Activated naive CD4-positive, alpha-beta T cell treated with anti-CD3 and anti-CD28 coated beads, Interleukin-2, amount 10 ng/mL, durations not matched to agents 7 days and 5 days (primary cell): Measurements from ENCODE around the gene GMDS.

Source experiments
- CTCF ChIA-PET: fragments of 350-600 bp; sonication (Branson Sonifier 250); formaldehyde crosslinking; loops from one replicate; lab custom pipeline; 2021; ENCODE audit warnings: antibody characterized with exemption; lab: Charles Lee
- DNase-seq: peaks from one replicate; pipeline ENCODE4 v3.0.0-alpha.2; 2020
- H3K27ac Mint-ChIP-seq: one replicate; pipeline ENCODE4 v1.8.0; 2021; ENCODE audit warnings: mild to moderate bottlenecking, moderate library complexity, mixed read lengths
- H3K27me3 Mint-ChIP-seq: one replicate; pipeline ENCODE4 v1.8.0; 2021; ENCODE audit warnings: mild to moderate bottlenecking, mixed read lengths
- H3K36me3 Mint-ChIP-seq: one replicate; pipeline ENCODE4 v1.8.0; 2021; ENCODE audit warnings: mixed read lengths
- H3K4me1 Mint-ChIP-seq: one replicate; pipeline ENCODE4 v1.8.0; 2021; ENCODE audit warnings: mixed read lengths
- H3K4me3 Mint-ChIP-seq: one replicate; pipeline ENCODE4 v1.8.0; 2021; ENCODE audit warnings: mild to moderate bottlenecking, moderate library complexity, mixed read lengths
- H3K9me3 Mint-ChIP-seq: one replicate; pipeline ENCODE4 v1.8.0; 2021; ENCODE audit warnings: mixed read lengths

Gene GMDS

GRCh38 chr6:2245103-2245876 is at the start of gene GMDS:
Gene GMDS (minus strand): TSS chr6:2245605.
- peak; percentile 86 for DNase-seq
- Mint-ChIP-seq H3K4me1 (peaks cover 44% of the 10 kb centered on the region), H3K9me3 (no peaks in the 10 kb centered on the region), H3K27me3 (no peaks in the 10 kb centered on the region), H3K27ac (peak within 1 kb of the TSS; percentile 94), H3K4me3 (peak within 1 kb of the TSS; percentile 87), H3K36me3 (peaks cover 19% of the 10 kb centered on the region)
- CTCF ChIA-PET = no interaction called here

GRCh38 chr6:2285510-2285909 is 40.1 kb upstream of the GMDS start:
- CTCF ChIA-PET = no interaction called here
- Mint-ChIP-seq H3K4me3 (no peak overlapping the region), H3K9me3 (peaks cover 55% of the 10 kb centered on the region), H3K4me1 (no peaks in the 10 kb centered on the region), H3K27me3 (no peaks in the 10 kb centered on the region), H3K27ac (no peak overlapping the region), H3K36me3 (peaks cover 25% of the 10 kb centered on the region)
- DNase-seq = no peak

GRCh38 chr6:2275892-2276242 is 30.5 kb upstream of the GMDS start:
- Mint-ChIP-seq H3K4me3 (no peak overlapping the region), H3K27ac (no peak overlapping the region), H3K27me3 (no peaks in the 10 kb centered on the region), H3K9me3 (peaks cover 22% of the 10 kb centered on the region), H3K36me3 (peaks cover 44% of the 10 kb centered on the region), H3K4me1 (no peaks in the 10 kb centered on the region)
- DNase-seq = no peak
- CTCF ChIA-PET = no interaction called here

- no peaks in the 10 kb centered on the region for H3K27me3 Mint-ChIP-seq
- no peaks in the 10 kb centered on the region for H3K4me1 Mint-ChIP-seq
- CTCF ChIA-PET = no interaction called here
- H3K36me3 Mint-ChIP-seq = peaks cover 45% of the 10 kb centered on the region
- no peak for DNase-seq
- peaks cover 17% of the 10 kb centered on the region for H3K9me3 Mint-ChIP-seq
- no peak overlapping the region for H3K27ac Mint-ChIP-seq
- H3K4me3 Mint-ChIP-seq = no peak overlapping the region
Observed at GRCh38 chr6:2274981-2275891, 29.8 kb upstream of the GMDS start.

- Mint-ChIP-seq H3K4me1 (no peaks in the 10 kb centered on the region), H3K4me3 (no peak overlapping the region), H3K9me3 (no peaks in the 10 kb centered on the region), H3K27ac (no peak overlapping the region), H3K36me3 (peaks cover 43% of the 10 kb centered on the region), H3K27me3 (no peaks in the 10 kb centered on the region)
- CTCF ChIA-PET = no interaction called here
- no peak for DNase-seq
Observed at GRCh38 chr6:2272696-2273095, 27.3 kb upstream of the GMDS start.

GRCh38 chr6:2270054-2270453 is 24.6 kb upstream of the GMDS start:
- H3K27ac Mint-ChIP-seq = no peak overlapping the region
- H3K9me3 Mint-ChIP-seq = no peaks in the 10 kb centered on the region
- no peak overlapping the region for H3K4me3 Mint-ChIP-seq
- CTCF ChIA-PET = no interaction called here
- peaks cover 45% of the 10 kb centered on the region for H3K36me3 Mint-ChIP-seq
- no peak for DNase-seq
- H3K27me3 Mint-ChIP-seq = no peaks in the 10 kb centered on the region
- H3K4me1 Mint-ChIP-seq = no peaks in the 10 kb centered on the region

GRCh38 chr6:2266841-2267240 is 21.4 kb upstream of the GMDS start:
- H3K9me3 Mint-ChIP-seq = no peaks in the 10 kb centered on the region
- no peaks in the 10 kb centered on the region for H3K27me3 Mint-ChIP-seq
- peaks cover 31% of the 10 kb centered on the region for H3K36me3 Mint-ChIP-seq
- CTCF ChIA-PET = no interaction called here
- no peak overlapping the region for H3K4me3 Mint-ChIP-seq
- DNase-seq = no peak
- no peaks in the 10 kb centered on the region for H3K4me1 Mint-ChIP-seq
- no peak overlapping the region for H3K27ac Mint-ChIP-seq

- CTCF ChIA-PET = no interaction called here
- no peaks in the 10 kb centered on the region for H3K4me1 Mint-ChIP-seq
- no peak for DNase-seq
- no peak overlapping the region for H3K27ac Mint-ChIP-seq
- H3K27me3 Mint-ChIP-seq = no peaks in the 10 kb centered on the region
- no peak overlapping the region for H3K4me3 Mint-ChIP-seq
- peaks cover 31% of the 10 kb centered on the region for H3K36me3 Mint-ChIP-seq
- H3K9me3 Mint-ChIP-seq = no peaks in the 10 kb centered on the region
Observed at GRCh38 chr6:2266031-2266795, 20.8 kb upstream of the GMDS start.

- Mint-ChIP-seq H3K36me3 (peaks cover 19% of the 10 kb centered on the region), H3K27ac (no peak overlapping the region), H3K4me3 (no peak overlapping the region), H3K9me3 (no peaks in the 10 kb centered on the region), H3K4me1 (no peaks in the 10 kb centered on the region), H3K27me3 (no peaks in the 10 kb centered on the region)
- CTCF ChIA-PET = no interaction called here
- no peak for DNase-seq
Observed at GRCh38 chr6:2264932-2265331, 19.5 kb upstream of the GMDS start.

GRCh38 chr6:2263896-2264295 is 18.5 kb upstream of the GMDS start:
- H3K36me3 Mint-ChIP-seq = peaks cover 19% of the 10 kb centered on the region
- H3K9me3 Mint-ChIP-seq = no peaks in the 10 kb centered on the region
- H3K27me3 Mint-ChIP-seq = no peaks in the 10 kb centered on the region
- no peak for DNase-seq
- CTCF ChIA-PET = no interaction called here
- no peak overlapping the region for H3K27ac Mint-ChIP-seq
- H3K4me3 Mint-ChIP-seq = no peak overlapping the region
- H3K4me1 Mint-ChIP-seq = no peaks in the 10 kb centered on the region

- H3K27me3 Mint-ChIP-seq = no peaks in the 10 kb centered on the region
- peaks cover 33% of the 10 kb centered on the region for H3K36me3 Mint-ChIP-seq
- CTCF ChIA-PET = no interaction called here
Observed at GRCh38 chr6:2259574-2259973, 14.2 kb upstream of the GMDS start.

GRCh38 chr6:2259002-2259494 is 13.6 kb upstream of the GMDS start:
- Mint-ChIP-seq H3K27ac (no peak overlapping the region), H3K36me3 (peaks cover 32% of the 10 kb centered on the region)

More at GRCh38 chr6:2259574-2259973, 14.2 kb upstream of the GMDS start:
- no peak for DNase-seq
- no peak overlapping the region for H3K27ac Mint-ChIP-seq
- H3K9me3 Mint-ChIP-seq = no peaks in the 10 kb centered on the region
- H3K4me3 Mint-ChIP-seq = no peak overlapping the region
- no peaks in the 10 kb centered on the region for H3K4me1 Mint-ChIP-seq

GRCh38 chr6:2258112-2258511 is 12.7 kb upstream of the GMDS start:
- no peak overlapping the region for H3K4me3 Mint-ChIP-seq
- no peaks in the 10 kb centered on the region for H3K9me3 Mint-ChIP-seq
- H3K27ac Mint-ChIP-seq = no peak overlapping the region
- H3K4me1 Mint-ChIP-seq = no peaks in the 10 kb centered on the region
- DNase-seq = no peak
- H3K36me3 Mint-ChIP-seq = peaks cover 39% of the 10 kb centered on the region
- CTCF ChIA-PET = no interaction called here
- no peaks in the 10 kb centered on the region for H3K27me3 Mint-ChIP-seq

More at GRCh38 chr6:2259002-2259494, 13.6 kb upstream of the GMDS start:
- CTCF ChIA-PET = no interaction called here
- no peak overlapping the region for H3K4me3 Mint-ChIP-seq
- no peaks in the 10 kb centered on the region for H3K9me3 Mint-ChIP-seq
- no peaks in the 10 kb centered on the region for H3K27me3 Mint-ChIP-seq
- no peak for DNase-seq
- H3K4me1 Mint-ChIP-seq = no peaks in the 10 kb centered on the region

GRCh38 chr6:2257363-2257762 is 12.0 kb upstream of the GMDS start:
- Mint-ChIP-seq H3K9me3 (no peaks in the 10 kb centered on the region), H3K36me3 (peaks cover 44% of the 10 kb centered on the region), H3K27ac (no peak overlapping the region), H3K4me1 (no peaks in the 10 kb centered on the region), H3K4me3 (no peak overlapping the region), H3K27me3 (no peaks in the 10 kb centered on the region)
- DNase-seq = no peak
- CTCF ChIA-PET = no interaction called here
